Activated T-cell treated with anti-CD3 and anti-CD28 coated beads for 1 hour (primary cell): ENCODE results near the gene SPRR2D.
"Not testable (repeated sequence)": the region's sequence is repeated elsewhere in the genome, so short reads cannot be mapped to it uniquely, and the experiment has no call there.

ENCODE experiments used
- DNase-seq: peaks from one replicate; pipeline ENCODE4 v3.0.0-alpha.2; 2020; ENCODE audit warnings: low read depth

The SPRR2D gene

GRCh38 chr1:153011235-153011758 is 29.6 kb downstream of the SPRR2D start:
- DNase-seq, result not testable (repeated sequence)

GRCh38 chr1:153001382-153001781 is 39.5 kb downstream of the SPRR2D start, which contains the start of gene SPRR3:
SPRR3 (plus strand) TSS chr1:153001749; CDS start chr1:153003021, 1,272 bp downstream.
- DNase-seq, result no peak

DNA sequence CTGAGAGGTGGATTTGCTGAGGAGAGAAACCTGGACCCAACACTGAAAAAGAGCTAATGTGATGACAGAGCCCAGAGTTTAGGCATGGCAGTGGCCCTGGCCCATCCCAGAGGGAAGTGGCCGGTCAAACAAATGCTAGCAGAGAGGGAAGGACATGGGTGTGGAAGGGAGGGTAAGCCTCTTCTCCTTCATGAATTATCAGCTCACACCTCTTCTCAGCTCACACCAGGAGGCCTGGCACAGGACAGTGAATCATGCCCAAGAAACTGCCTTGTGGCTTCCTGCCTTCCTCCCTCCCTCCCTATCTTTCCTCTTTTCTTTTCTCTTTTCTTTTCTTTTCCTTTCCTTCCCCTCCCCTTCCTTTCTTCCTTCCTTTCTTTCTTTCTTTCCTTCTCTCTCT is 40.6 kb downstream of the SPRR2D start:
- DNase-seq, result no peak

DNA sequence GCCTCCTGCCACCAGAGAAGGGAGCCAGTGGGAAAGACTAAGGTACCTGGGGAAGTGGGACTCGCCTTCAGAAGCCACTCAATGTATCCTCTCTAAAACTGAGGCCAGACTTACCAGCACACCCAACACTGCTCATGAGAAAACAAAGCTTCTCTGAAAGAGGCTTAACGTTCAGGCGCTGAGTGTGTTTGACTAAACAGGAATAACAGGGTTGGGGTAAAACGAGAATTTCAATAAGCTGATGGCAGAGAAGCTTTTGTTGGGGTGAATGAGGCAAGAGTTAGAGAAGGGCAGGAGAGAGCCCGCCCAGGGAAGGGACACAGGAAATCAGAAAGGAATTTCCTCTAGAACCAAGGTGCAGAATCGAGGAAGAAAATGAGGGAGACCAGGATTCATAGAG is 41.1 kb downstream of the SPRR2D start:
- DNase-seq, result no peak

DNA sequence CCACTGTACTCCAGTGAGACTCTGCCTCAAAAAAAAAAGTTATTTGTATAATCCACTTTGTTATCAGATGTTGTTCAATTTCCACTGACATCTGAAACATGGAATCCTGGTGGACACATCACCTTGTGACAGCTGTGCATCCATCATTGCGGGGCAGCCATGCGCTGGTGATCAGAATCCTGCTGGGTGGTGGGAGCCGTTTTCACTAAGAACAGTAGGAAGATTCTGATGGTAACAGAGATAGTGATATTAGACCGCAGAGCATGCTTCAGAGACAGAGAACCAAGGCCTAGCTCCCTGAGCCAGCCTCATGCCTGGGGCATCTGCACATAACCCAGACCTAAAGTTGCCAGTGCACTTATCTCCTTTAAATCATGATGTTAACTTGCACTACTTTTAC is 42.4 kb downstream of the SPRR2D start:
- no peak for DNase-seq

GRCh38 chr1:152997901-152998300 is 43.0 kb downstream of the SPRR2D start:
- no peak for DNase-seq

DNA sequence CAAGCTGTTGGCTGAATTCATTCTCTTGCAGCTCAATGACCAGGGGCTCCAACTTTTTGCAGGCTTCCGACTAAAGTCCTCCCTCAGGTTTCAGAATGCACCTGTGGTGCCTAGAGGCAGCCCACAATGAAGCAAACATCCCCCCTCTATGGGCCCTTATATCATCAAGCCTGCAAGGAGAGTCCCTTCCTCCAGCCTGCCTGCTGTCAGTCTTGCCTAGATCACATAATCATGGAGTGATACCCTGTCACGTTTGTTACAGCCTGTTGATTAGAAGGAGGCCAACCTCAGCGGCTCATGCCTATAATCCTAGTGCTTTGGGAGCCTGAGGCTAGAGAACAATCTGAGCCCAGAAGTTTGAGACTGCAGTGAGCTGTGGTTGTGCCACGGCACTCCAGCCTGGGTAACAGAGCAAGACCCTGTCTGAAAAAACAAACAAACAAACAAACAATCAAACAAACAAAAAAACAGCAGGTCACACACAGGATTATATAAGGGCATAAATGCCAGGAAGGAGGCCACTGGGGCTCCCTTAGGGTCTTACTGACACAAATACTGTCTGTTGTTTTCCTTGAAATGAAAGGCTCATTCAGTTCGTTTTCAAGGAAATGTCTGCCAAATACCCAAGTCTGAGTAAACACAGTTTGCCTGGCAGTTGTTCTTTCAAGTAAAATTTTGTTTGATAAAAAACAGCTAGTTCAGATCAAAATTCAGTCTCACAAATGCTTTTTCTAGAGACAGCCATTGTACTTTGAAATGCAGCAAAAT is 44.1 kb downstream of the SPRR2D start:
- no peak for DNase-seq

GRCh38 chr1:152995842-152996241 is 45.1 kb downstream of the SPRR2D start:
- no peak for DNase-seq

DNA sequence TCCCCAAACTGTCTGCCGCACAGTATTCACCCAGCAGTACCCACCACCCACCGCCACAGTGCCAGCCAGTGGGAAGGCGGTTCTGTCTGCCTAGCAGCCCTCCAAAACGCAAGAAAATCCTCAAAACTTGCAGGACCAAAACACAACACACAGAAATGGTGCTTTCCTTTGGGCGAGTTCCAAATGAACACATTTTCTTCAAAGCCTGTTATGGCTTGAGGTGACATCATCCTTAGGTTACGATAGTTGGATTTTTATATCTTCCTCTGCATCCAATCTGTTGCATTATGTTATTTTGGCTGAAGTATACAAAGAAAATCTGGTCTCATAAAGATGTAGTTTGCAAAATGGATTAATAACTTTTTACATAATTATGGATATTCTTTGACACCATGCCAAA is 47.7 kb downstream of the SPRR2D start:
- no peak for DNase-seq
